Activated naive CD8-positive, alpha-beta T cell treated with anti-CD3 and anti-CD28 coated beads, Interleukin-2, amount 50 U/mL, for 16 hours (primary cell): ENCODE results near the gene SPART.

Experiments used
- DNase-seq: peaks from one replicate; pipeline ENCODE4 v3.0.0-alpha.2; 2020; ENCODE audit warnings: low read depth, low spot score

Gene SPART

GRCh38 chr13:36346222-36347083 lies at the start of gene SPART:
Gene SPART (minus strand): TSS chr13:36346394. CDS start chr13:36335830, 10,564 bp downstream.
- DNase-seq = peak; percentile 82

GRCh38 chr13:36395280-36395679 lies 49.1 kb upstream of the SPART start:
- no peak for DNase-seq

GRCh38 chr13:36385489-36385888 lies 39.3 kb upstream of the SPART start:
- DNase-seq = no peak

GRCh38 chr13:36382030-36382429 lies 35.8 kb upstream of the SPART start:
- DNase-seq = no peak

- DNase-seq = no peak
These were observed 31.8 kb upstream of the SPART start for GRCh38 chr13:36377826-36378468.

- DNase-seq = no peak
These were observed 27.9 kb upstream of the SPART start for GRCh38 chr13:36374063-36374462.

- DNase-seq = no peak
These were observed 25.0 kb upstream of the SPART start for GRCh38 chr13:36371185-36371584.

- no peak for DNase-seq
These were observed 23.9 kb upstream of the SPART start for GRCh38 chr13:36370108-36370429.

GRCh38 chr13:36369268-36370107 lies 23.3 kb upstream of the SPART start:
- DNase-seq = no peak

GRCh38 chr13:36366031-36366430 lies 19.8 kb upstream of the SPART start:
- DNase-seq = no peak

- no peak for DNase-seq
These were observed 17.2 kb upstream of the SPART start for GRCh38 chr13:36363366-36363863.

- DNase-seq = no peak
These were observed 16.7 kb upstream of the SPART start for GRCh38 chr13:36362914-36363313.

GRCh38 chr13:36362251-36362650 lies 16.1 kb upstream of the SPART start:
- no peak for DNase-seq

- no peak for DNase-seq
These were observed 14.7 kb upstream of the SPART start for GRCh38 chr13:36360903-36361302.

- DNase-seq = no peak
These were observed 13.2 kb upstream of the SPART start for GRCh38 chr13:36359301-36359950.

GRCh38 chr13:36358175-36358718 lies 12.1 kb upstream of the SPART start:
- no peak for DNase-seq

GRCh38 chr13:36357692-36358091 lies 11.5 kb upstream of the SPART start:
- no peak for DNase-seq

GRCh38 chr13:36357231-36357630 lies 11.0 kb upstream of the SPART start:
- DNase-seq = no peak

GRCh38 chr13:36356058-36356457 lies 9.9 kb upstream of the SPART start:
- DNase-seq = no peak

- DNase-seq = no peak
These were observed 9.4 kb upstream of the SPART start for GRCh38 chr13:36355632-36356031.
